GM12873 (cell line): ENCODE data around the gene FILIP1L.

ENCODE experiments used
- TF ChIP-seq, protein P1 (sequence below): IDR thresholded peaks from 2 replicates; pipeline ENCODE4 v1.5.1; 2012; ENCODE audit warnings: low read depth, mild to moderate bottlenecking, moderate library complexity, low read length, control low read depth; ENCODE audit not compliant: insufficient read depth; ENCODE audit errors: missing control alignments

Gene FILIP1L

GRCh38 chr3:100141586-100141985, 27.3 kb upstream of the FILIP1L start:
- TF ChIP-seq, protein P1, sequence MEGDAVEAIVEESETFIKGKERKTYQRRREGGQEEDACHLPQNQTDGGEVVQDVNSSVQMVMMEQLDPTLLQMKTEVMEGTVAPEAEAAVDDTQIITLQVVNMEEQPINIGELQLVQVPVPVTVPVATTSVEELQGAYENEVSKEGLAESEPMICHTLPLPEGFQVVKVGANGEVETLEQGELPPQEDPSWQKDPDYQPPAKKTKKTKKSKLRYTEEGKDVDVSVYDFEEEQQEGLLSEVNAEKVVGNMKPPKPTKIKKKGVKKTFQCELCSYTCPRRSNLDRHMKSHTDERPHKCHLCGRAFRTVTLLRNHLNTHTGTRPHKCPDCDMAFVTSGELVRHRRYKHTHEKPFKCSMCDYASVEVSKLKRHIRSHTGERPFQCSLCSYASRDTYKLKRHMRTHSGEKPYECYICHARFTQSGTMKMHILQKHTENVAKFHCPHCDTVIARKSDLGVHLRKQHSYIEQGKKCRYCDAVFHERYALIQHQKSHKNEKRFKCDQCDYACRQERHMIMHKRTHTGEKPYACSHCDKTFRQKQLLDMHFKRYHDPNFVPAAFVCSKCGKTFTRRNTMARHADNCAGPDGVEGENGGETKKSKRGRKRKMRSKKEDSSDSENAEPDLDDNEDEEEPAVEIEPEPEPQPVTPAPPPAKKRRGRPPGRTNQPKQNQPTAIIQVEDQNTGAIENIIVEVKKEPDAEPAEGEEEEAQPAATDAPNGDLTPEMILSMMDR, result no peak

DNA sequence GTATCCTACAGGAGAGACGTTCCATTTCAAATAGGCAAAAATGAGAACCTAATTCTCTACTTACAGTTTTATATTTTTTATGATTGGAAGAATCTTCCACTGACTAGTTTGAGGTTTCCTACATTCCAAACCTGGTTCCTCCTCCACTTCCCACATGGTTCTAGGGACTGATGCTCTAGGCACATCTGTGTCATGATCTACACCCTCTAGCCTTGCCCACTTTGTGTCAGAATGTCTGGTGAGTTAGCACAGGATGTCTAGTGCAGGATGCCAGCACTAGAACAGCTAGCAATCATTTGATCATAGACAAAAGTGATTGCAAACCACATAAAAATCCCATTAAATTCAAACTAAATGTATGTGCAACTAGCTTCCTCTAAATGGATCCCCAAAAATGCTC, 26.7 kb upstream of the FILIP1L start:
- TF ChIP-seq, protein P1, result no peak

DNA sequence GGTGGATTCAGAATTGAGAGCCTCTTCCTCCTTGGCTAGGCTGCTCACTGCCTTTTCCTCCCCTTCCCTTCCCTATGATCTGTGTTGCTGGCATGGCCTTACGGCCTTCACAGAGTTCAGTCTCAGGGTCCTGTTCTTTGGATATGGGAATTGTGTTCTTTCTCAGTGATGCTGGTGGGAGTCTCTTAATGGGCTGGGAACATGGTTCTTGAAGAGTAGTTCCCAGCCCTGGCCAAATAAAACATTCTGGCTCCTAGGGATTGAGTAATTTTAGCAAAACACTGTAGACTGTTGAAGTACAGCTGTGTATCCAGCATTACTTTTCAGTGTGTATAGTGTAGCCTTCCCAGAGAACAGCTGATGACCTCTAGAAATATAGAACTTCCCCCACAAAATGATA, 22.6 kb upstream of the FILIP1L start:
- TF ChIP-seq, protein P1, result no peak

DNA sequence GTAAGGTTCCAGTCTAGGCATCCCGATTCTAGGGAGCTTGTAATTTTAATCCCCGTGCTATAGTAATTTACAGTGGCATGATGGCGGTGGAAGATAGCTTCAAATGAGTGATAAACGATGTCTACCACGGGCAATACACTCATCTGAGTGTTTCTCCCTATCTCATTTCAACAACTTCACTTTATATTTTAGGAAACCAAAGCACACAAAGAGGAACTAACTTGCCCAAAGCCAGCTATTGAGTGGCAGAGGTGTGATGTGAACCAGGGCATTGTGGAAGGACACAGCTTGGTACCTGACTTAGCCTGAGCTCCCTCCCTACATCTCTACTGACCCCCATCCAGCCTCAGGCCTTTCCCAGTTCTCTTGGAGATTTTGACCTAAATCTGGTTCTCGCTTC, 16.9 kb upstream of the FILIP1L start:
- TF ChIP-seq, protein P1, result no peak

GRCh38 chr3:100129941-100130340, 15.6 kb upstream of the FILIP1L start:
- TF ChIP-seq, protein P1, result no peak

GRCh38 chr3:100128565-100128964, 14.3 kb upstream of the FILIP1L start:
- TF ChIP-seq, protein P1, result no peak

- TF ChIP-seq, protein P1, result no peak
Observed at GRCh38 chr3:100127792-100128191, 13.5 kb upstream of the FILIP1L start.

GRCh38 chr3:100125161-100125938, 11.0 kb upstream of the FILIP1L start:
- TF ChIP-seq, protein P1, result no peak
